OCI-LY3 (cell line): ENCODE measurements around the gene ADD1.
"Not testable (repeated sequence)": the region's sequence is repeated elsewhere in the genome, so short reads cannot be mapped to it uniquely, and the experiment has no call there.

Source experiments
- CTCF ChIP-seq: fragments of 200-600, 300-600 bp; sonication (generic); IDR thresholded peaks from 2 replicates; pipeline ENCODE4 v1.5.1; 2014; ENCODE audit warnings: antibody characterized with exemption, low read length, low read depth
- EZH2phosphoT487 ChIP-seq: fragments of 200-600 bp; shearing (Covaris generic); IDR thresholded peaks from 2 replicates; pipeline ENCODE4 v1.6.1; 2018; ENCODE audit warnings: antibody characterized with exemption, mixed run types, low read depth

GRCh38 chr4:2916696-2917095 lies 73.1 kb downstream of the ADD1 start:
- TF ChIP-seq CTCF, EZH2phosphoT487: not testable (repeated sequence)
